GM23248 (cell line): Measurements from ENCODE around the gene RNASEH2B.

Experiments used
- EZH2 ChIP-seq: fragments of 200-600 bp; sonication (generic); IDR thresholded peaks from 2 replicates; pipeline ENCODE4 v1.6.1; 2018; ENCODE audit warnings: antibody characterized with exemption, mild to moderate bottlenecking; ENCODE audit not compliant: insufficient read depth, poor library complexity, severe bottlenecking
- EZH2phosphoT487 ChIP-seq: fragments of 200-600 bp; sonication (generic); IDR thresholded peaks from 2 replicates; pipeline ENCODE4 v1.6.1; 2018; ENCODE audit warnings: antibody characterized with exemption, moderate library complexity, mild to moderate bottlenecking, low read depth; ENCODE audit not compliant: insufficient read depth

GRCh38 chr13:50909605-50910484, at the start of gene RNASEH2B:
- no peak for TF ChIP-seq EZH2phosphoT487
- no peak for TF ChIP-seq EZH2
